Left ventricle myocardium inferior (tissue), 1 donor: ENCODE measurements around the gene METRN. TPM values are rescaled to one million over a fixed set of nuclear protein-coding genes. Genes with fewer than 3 reads are reported as not detected.

Experiments
- DNase-seq: peaks from one replicate; pipeline ENCODE4 v3.0.0-alpha.2; 2020
- H3K27ac ChIP-seq: fragments of 200-600 bp; replicated peaks from 2 replicates; pipeline ENCODE4 v1.8.0; 2021
- H3K27me3 ChIP-seq: fragments of 200-600 bp; 2 replicates; pipeline ENCODE4 v1.8.0; 2021; ENCODE audit warnings: low read depth
- H3K36me3 ChIP-seq: fragments of 200-600 bp; 2 replicates; pipeline ENCODE4 v1.8.0; 2021
- H3K4me1 ChIP-seq: fragments of 200-600 bp; 2 replicates; pipeline ENCODE4 v1.8.0; 2021
- H3K4me3 ChIP-seq: fragments of 200-600 bp; 2 replicates; pipeline ENCODE4 v1.8.0; 2021; ENCODE audit warnings: mild to moderate bottlenecking, moderate library complexity
- H3K9me3 ChIP-seq: fragments of 200-600 bp; replicated peaks from 2 replicates; pipeline ENCODE4 v1.8.0; 2021
- intact Hi-C: fragments of 100-400 bp; cut with micrococcal nuclease; formaldehyde crosslinking; loops from one replicate; pipeline ENCODE4 v1.11.0; 2022
- total RNA-seq: library from RNA; stranded (reverse); fragmentation: NEBNext Ultra II Directional; extraction: Animal tissue kit (Norgen Biotek cat#: 25700); gene quantifications from one replicate; pipeline ENCODE4 v1.2.1, GENCODE V29; 2021
- TF ChIP-seq, protein P1 (sequence below): fragments of 200-600 bp; IDR thresholded peaks from 2 replicates; pipeline ENCODE4 v1.8.0; 2021; ENCODE audit warnings: antibody characterized with exemption, mild to moderate bottlenecking, borderline replicate concordance
- donor health status: DM: no; HTN: yes; CAD: no; lungs with severe emphysema.

Gene METRN
- total RNA-seq, 1 donor from 2014 or later, result 62.5 TPM

DNA sequence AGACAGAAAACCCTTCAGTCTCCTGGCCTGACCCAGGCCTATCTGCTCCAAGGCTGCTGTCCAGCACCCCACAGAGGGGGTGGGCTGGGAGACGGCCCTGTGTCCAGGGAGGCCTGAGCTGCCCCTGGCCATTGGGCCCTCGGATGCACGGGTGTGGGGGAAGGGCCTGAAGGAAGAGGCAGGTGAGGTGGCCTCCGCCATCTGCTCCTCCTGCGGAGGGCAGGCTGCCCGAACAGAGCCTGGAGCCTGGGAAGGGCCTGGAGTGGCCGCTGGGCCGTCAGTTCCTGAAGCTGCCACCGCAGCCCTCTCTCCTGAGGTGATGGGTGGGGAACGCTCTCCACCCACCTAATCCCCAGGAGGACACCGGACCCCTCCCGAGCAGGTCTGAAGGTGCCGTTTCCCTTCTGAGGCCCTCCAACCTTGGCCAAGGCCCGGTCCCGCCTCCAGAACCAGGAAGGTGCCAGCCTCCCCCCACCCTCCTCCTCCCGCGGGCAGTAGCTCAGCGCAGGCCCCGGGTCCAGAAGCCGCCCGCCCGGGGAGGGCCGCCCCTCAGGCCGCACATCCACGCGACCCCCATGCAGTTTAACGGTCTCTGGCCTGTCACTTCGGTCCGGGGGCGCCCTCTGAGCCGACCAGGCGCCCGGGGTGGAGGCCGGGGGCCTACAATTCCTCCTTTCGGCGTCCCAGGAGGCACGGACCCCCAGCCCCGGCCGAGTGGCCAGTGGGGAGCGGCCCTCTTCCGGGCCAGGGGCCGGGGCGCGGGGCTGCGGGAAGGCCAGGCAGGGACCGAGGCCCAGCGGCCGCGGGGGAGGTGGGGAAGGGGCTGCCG is 10.2 kb upstream of the METRN start:
- Histone ChIP-seq H3K4me3 (no peak overlapping the region), H3K9me3 (no peaks in the 10 kb centered on the region), H3K27ac (no peak overlapping the region), H3K27me3 (peaks cover 98% of the 10 kb centered on the region), H3K36me3 (no peaks in the 10 kb centered on the region), H3K4me1 (peaks cover 17% of the 10 kb centered on the region)
- no peak for DNase-seq
- TF ChIP-seq, protein P1, sequence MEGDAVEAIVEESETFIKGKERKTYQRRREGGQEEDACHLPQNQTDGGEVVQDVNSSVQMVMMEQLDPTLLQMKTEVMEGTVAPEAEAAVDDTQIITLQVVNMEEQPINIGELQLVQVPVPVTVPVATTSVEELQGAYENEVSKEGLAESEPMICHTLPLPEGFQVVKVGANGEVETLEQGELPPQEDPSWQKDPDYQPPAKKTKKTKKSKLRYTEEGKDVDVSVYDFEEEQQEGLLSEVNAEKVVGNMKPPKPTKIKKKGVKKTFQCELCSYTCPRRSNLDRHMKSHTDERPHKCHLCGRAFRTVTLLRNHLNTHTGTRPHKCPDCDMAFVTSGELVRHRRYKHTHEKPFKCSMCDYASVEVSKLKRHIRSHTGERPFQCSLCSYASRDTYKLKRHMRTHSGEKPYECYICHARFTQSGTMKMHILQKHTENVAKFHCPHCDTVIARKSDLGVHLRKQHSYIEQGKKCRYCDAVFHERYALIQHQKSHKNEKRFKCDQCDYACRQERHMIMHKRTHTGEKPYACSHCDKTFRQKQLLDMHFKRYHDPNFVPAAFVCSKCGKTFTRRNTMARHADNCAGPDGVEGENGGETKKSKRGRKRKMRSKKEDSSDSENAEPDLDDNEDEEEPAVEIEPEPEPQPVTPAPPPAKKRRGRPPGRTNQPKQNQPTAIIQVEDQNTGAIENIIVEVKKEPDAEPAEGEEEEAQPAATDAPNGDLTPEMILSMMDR, result no peak
- intact Hi-C loops, result no loop called here

DNA sequence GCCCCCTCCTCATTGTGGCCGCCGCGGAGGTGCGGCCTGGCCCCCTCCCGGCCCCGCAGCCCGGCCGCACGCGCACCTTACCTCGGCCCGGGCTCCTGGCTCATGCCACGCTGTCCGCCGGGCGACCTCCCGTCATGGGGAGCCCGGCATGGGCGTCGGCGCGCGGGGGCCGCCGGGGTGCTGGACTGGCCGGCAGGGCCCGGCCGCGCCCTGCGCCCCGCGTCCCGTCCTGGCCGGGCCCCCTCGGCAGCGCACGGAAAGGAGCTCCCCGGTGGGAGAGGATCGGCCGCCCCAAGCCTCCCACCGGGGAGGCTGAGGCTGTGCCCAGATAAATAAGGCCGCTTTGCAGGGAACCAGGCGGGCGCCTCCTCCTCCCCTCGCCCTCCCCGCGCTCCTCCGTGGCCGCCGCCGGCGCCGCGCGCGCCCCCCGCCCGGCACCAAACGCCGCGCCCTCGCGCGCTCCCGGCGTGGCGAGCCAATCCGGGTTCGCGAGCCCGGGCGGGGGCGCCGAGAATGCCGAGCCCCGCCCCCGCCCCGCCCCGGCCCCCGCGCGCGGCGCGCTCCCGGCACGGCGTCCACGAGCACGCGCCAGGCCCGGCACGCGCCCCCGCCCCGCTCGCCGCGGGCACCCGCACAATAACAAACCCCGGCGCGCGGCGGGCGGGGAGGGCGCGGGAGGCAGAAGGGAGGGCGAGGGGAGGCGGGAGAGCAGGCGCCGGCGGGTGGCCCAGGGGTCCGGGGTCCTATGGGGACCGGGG is 9.3 kb upstream of the METRN start, which contains the start of gene FBXL16:
Gene FBXL16 (minus strand): TSS at position 371 of the 758 bp plus-strand sequence. CDS start 8,396 bp downstream, outside the sequence.
- no peaks in the 10 kb centered on the region for H3K36me3 ChIP-seq
- TF ChIP-seq, protein P1, result no peak
- no peaks in the 10 kb centered on the region for H3K9me3 ChIP-seq
- peak within 1 kb of the TSS; percentile 29 for H3K4me3 ChIP-seq
- H3K27ac ChIP-seq, result no peak within 1 kb of the TSS
- H3K4me1 ChIP-seq, result peaks cover 18% of the 10 kb centered on the region
- no peak for DNase-seq
- intact Hi-C loops, result no loop called here
- peaks cover 98% of the 10 kb centered on the region for H3K27me3 ChIP-seq

DNA sequence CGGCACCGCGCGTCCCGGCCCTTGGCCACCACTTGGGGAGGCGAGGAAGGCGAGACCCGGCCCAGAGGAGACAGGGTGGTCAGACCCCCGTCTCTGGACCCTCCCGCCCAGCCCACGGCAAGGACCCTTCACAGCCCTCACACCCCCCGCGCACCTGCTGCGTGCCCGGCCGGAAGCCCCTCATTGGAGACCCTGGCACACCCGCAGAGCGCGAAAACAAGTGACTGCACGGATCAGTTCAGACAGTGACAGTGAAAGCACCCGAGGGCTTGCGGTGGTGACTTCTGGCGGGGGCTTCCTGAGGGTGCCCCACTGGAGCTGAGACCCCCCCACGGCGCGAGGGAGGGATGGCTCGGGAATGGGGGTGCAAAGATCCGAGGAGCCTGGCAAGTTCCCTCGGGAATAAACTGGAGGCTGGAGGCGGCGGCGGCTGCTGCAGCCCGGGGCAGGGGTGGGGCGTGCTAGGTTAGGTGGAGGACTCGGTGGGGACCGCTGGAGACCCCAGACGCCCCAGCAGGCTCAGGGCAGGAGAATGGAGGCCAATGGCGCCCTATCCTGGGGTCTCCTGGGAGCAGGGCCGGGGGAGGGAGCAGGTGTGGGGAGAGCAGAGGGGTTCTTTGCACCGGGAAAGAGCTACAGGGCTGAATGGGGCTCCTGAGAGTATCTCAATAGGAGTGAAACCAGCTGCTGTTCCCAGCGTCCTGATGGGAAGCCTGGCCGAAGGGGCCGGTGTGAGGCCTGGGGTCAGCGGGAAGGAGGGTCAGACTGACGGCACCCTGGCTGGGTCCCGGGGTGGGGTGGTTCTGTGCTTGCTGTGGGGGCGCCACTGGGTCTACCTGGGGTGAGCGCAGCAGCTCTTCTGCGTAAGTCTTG is 8.5 kb upstream of the METRN start:
- no peaks in the 10 kb centered on the region for H3K9me3 ChIP-seq
- H3K4me3 ChIP-seq, result peak overlapping the region; percentile 21
- intact Hi-C loops, result no loop called here
- H3K36me3 ChIP-seq, result no peaks in the 10 kb centered on the region
- peaks cover 98% of the 10 kb centered on the region for H3K27me3 ChIP-seq
- no peak for DNase-seq
- H3K4me1 ChIP-seq, result peaks cover 13% of the 10 kb centered on the region
- TF ChIP-seq, protein P1, result no peak
- H3K27ac ChIP-seq, result no peak overlapping the region

DNA sequence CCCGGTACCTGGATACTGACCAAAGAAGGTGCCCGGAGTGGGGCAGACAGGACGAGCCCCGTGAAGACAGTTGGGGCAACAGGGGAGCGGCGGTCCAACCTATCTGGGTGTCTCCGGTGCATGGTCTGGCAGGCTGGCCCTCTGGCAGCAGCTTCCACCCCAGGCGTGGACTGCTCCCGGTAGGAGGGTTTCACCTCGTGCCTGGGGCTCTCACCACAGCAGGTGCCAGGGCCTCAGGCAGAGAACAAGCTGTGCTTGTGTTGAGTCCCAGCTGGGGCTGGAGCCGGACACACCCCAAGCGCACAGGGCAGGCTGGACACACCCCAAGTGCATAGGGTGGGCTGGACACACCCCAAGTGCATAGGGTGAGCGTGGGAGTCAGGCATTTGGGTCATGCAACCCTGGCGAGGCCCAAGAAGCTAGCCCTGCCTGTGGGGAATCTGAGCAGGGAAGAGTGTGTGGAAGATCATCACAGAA is 7.8 kb upstream of the METRN start:
- H3K27me3 ChIP-seq, result peaks cover 94% of the 10 kb centered on the region

More for the DNA sequence above, 7.8 kb upstream of the METRN start:
- H3K36me3 ChIP-seq, result no peaks in the 10 kb centered on the region
- no peak overlapping the region for H3K4me3 ChIP-seq
- intact Hi-C loops, result no loop called here
- peaks cover 13% of the 10 kb centered on the region for H3K4me1 ChIP-seq
- DNase-seq, result no peak
- no peaks in the 10 kb centered on the region for H3K9me3 ChIP-seq
- no peak overlapping the region for H3K27ac ChIP-seq
- TF ChIP-seq, protein P1, result no peak
